Measurements from ENCODE around the gene CD300A. TPM values are rescaled to one million over a fixed set of nuclear protein-coding genes. Genes with fewer than 3 reads are reported as not detected.

The CD300A gene
- total RNA-seq, 2 experiments from 2014 or later = 2.2 to 2.4 TPM

DNA sequence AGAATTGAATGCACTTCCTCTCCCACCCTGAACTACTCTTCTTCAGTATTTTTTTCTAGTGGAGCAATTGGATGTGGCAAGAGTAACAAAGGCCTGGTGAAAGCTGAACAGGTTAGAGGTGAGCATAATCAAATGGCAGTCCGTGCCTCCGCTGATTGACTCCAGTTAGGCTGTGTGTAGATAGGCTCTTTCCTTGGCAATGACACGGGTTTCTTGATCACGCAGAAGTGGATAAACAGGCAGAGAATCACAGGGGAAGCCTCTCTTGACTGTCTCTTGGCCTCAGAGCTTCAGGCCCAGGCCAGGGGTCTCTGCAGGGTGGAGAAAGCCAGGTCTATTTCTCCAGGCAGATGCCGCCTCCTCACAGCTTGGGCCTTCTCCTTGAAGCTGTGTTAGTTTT is 60.6 kb downstream of the CD300A start:
- Mint-ChIP-seq H3K4me1 (ENCODE audit: low read depth) (peaks cover 1% of the 10 kb centered on the region), H3K27me3 (peaks cover 28% of the 10 kb centered on the region), H3K36me3 (ENCODE audit: low read depth) (no peaks in the 10 kb centered on the region), H3K27ac (no peak overlapping the region), H3K9me3 (peaks cover 5% of the 10 kb centered on the region), H3K4me3 (no peak overlapping the region)
- CTCF ChIA-PET = interaction anchor here (0.8 to 2.3 kb wide), 2 partner anchors 40 to 88 kb away, joined by 3 to 6 read pairs; partner anchors contain the start of gene CD300H
- ATAC-seq = no peak
- intact Hi-C loops (cut with micrococcal nuclease) = no loop called here
- POLR2A ChIA-PET = interaction anchor here (1.2 kb wide), 1 partner anchor 16 kb away, joined by 3 read pairs; no protein-coding TSS in a partner anchor
- TF ChIP-seq, protein P1, sequence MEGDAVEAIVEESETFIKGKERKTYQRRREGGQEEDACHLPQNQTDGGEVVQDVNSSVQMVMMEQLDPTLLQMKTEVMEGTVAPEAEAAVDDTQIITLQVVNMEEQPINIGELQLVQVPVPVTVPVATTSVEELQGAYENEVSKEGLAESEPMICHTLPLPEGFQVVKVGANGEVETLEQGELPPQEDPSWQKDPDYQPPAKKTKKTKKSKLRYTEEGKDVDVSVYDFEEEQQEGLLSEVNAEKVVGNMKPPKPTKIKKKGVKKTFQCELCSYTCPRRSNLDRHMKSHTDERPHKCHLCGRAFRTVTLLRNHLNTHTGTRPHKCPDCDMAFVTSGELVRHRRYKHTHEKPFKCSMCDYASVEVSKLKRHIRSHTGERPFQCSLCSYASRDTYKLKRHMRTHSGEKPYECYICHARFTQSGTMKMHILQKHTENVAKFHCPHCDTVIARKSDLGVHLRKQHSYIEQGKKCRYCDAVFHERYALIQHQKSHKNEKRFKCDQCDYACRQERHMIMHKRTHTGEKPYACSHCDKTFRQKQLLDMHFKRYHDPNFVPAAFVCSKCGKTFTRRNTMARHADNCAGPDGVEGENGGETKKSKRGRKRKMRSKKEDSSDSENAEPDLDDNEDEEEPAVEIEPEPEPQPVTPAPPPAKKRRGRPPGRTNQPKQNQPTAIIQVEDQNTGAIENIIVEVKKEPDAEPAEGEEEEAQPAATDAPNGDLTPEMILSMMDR (IDR thresholded peaks at IDR 0.05) = no peak
- DNase-seq = no peak

DNA sequence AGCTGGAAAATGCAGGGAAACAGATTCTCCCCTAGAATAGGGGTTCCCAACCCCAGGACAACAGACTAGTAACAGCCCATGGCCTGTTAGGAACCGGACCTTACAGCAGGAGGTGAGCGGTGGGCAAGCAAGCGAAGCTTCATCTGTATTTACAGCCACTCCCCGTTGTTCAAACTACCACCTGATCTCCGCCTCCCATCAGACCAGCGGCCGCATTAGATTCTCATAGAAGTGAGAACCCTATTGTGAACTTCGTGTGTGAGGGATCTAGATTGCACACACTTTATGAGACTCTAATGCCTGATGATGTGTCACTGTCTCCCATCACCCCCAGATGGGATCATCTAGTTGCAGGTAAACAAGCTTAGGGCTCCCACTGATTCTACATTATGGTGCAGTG is 61.3 kb downstream of the CD300A start:
- DNase-seq (no peak), ATAC-seq (no peak)
- Mint-ChIP-seq H3K27ac (no peak overlapping the region), H3K4me3 (no peak overlapping the region), H3K36me3 (ENCODE audit: low read depth) (no peaks in the 10 kb centered on the region), H3K4me1 (ENCODE audit: low read depth) (peaks cover 5% of the 10 kb centered on the region), H3K27me3 (peaks cover 35% of the 10 kb centered on the region), H3K9me3 (peaks cover 5% of the 10 kb centered on the region)
- intact Hi-C loops (cut with micrococcal nuclease) = no loop called here
- TF ChIP-seq, protein P1 (IDR thresholded peaks at IDR 0.05) = no peak
- POLR2A ChIA-PET = no interaction called here
- CTCF ChIA-PET = interaction anchor here (2.3 kb wide), 1 partner anchor 39 kb away, joined by 6 read pairs; the partner anchor contains the start of gene CD300H

DNA sequence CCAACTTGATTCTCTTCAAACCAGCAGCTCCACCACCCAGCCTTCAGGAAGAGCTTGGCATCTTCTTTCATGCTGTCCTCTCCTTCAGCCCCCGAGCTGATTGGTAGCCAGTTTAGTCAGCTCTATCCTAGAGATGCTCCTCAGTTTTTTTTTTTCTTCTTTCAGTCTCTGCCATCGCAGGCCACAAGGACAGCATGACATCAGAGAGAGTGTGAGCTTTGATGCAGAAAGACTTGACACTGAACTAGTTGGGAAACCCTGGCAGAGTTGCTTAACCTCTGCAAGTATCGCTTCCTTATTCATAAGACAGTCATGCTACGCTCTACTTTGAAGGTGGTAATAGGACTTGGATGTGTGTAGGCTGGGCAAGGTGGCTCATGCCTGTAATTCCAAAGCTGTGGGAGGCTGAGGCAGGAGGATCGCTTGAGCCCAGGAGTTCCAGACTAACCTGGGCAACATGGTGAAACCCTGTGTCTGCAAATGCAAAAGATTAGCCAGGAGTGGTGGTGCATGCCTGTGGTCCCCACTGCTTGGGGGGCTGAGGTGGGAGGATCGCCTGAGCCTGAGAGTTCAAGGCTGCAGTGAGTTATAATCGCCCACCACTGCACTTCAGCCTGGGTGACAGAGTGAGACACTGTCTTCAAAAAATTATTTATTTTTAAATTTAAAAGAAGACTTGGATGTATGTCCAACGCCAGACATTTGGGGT is 62.2 kb downstream of the CD300A start:
- intact Hi-C loops (cut with micrococcal nuclease) = no loop called here
- H3K27ac Mint-ChIP-seq = no peak overlapping the region
- CTCF ChIA-PET = interaction anchor here (2.3 kb wide), 1 partner anchor 38 kb away, joined by 6 read pairs; the partner anchor contains the start of gene CD300H
- no peak overlapping the region for H3K4me3 Mint-ChIP-seq
- H3K27me3 Mint-ChIP-seq = peaks cover 34% of the 10 kb centered on the region
- no peaks in the 10 kb centered on the region for H3K9me3 Mint-ChIP-seq
- ATAC-seq (no peak), DNase-seq (no peak)
- TF ChIP-seq, protein P1 (IDR thresholded peaks at IDR 0.05) = no peak
- no peaks in the 10 kb centered on the region for H3K36me3 Mint-ChIP-seq (ENCODE audit: low read depth)
- peaks cover 7% of the 10 kb centered on the region for H3K4me1 Mint-ChIP-seq (ENCODE audit: low read depth)
- POLR2A ChIA-PET = no interaction called here

DNA sequence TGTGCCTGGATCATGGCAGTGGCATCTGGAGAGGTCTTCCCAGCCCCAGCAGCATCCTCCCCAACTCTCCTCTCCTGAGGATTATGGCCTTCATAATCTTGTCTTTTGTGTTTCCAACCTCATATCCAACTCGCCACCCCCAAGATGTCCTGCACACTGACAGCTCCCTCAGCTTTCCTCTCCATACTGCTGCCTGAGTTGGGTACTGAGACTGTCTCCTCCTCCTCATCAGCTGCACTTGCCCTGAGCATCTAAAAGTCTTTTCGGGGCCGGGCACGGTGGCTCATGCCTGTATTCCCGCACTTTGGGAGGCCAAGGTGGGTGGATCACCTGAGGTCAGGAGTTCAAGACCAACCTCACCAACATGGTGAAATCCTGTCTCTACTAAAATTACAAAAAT is 62.8 kb downstream of the CD300A start:
- Mint-ChIP-seq H3K9me3 (no peaks in the 10 kb centered on the region), H3K36me3 (ENCODE audit: low read depth) (no peaks in the 10 kb centered on the region), H3K27me3 (peaks cover 36% of the 10 kb centered on the region), H3K27ac (no peak overlapping the region), H3K4me3 (no peak overlapping the region), H3K4me1 (ENCODE audit: low read depth) (peaks cover 7% of the 10 kb centered on the region)
- ChIA-PET POLR2A (no interaction called here), CTCF (interaction anchor here (1.7 to 2.3 kb wide), 2 partner anchors 37 to 161 kb away, joined by 6 read pairs; partner anchors contain the start of genes CD300H and GPR142)
- intact Hi-C loops (cut with micrococcal nuclease) = no loop called here
- no peak for DNase-seq
- TF ChIP-seq, protein P1 (IDR thresholded peaks at IDR 0.05) = no peak
- no peak for ATAC-seq

DNA sequence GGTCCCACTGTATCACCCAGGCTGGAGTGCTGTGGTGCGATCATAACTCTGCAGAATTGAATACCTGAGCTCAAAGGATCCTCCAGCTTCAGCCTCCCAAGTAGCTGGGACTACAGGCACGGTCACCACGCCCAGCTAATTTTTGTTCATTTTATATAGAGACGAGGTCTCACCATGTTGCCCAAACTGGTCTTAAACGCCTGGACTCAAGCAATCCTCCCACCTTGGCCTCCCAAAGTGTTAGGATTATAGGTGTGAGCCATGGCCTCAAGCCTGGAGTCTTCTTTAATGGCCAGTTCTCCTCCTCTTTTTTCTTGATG is 64.4 kb downstream of the CD300A start:
- intact Hi-C loops (cut with micrococcal nuclease) = loop anchor here (10.0 kb wide), 1 partner anchor 156 kb away; no protein-coding TSS in a partner anchor
- H3K9me3 Mint-ChIP-seq = no peaks in the 10 kb centered on the region
- H3K36me3 Mint-ChIP-seq (ENCODE audit: low read depth) = no peaks in the 10 kb centered on the region
- ChIA-PET CTCF (interaction anchor here (0.8 to 1.7 kb wide), 3 partner anchors 30 to 163 kb away, joined by 3 to 6 read pairs (median 3); partner anchors contain the start of gene GPR142), POLR2A (interaction anchor here (0.9 kb wide), 1 partner anchor 136 kb away, joined by 3 read pairs; no protein-coding TSS in a partner anchor)
- no peak overlapping the region for H3K4me3 Mint-ChIP-seq
- ATAC-seq = no peak
- DNase-seq = no peak
- peaks cover 32% of the 10 kb centered on the region for H3K27me3 Mint-ChIP-seq
- H3K4me1 Mint-ChIP-seq (ENCODE audit: low read depth) = peaks cover 7% of the 10 kb centered on the region
- TF ChIP-seq, protein P1 (IDR thresholded peaks at IDR 0.05) = no peak
- H3K27ac Mint-ChIP-seq = no peak overlapping the region

Measured in activated CD8-positive, alpha-beta T cell treated with anti-CD3 and anti-CD28 coated beads for 36 hours (primary cell).